Uterus (tissue), 4 donors: Measurements from ENCODE around the gene METTL2A. TPM values are rescaled to one million over a fixed set of nuclear protein-coding genes. Genes with fewer than 3 reads are reported as not detected.
"Not testable (repeated sequence)": the region's sequence is repeated elsewhere in the genome, so short reads cannot be mapped to it uniquely, and the experiment has no call there.

Experiments used
- DNase-seq, 2 donors: peaks; one replicate each; pipeline ENCODE4 v3.0.0-alpha.2; 2019 to 2020
- H3K27ac ChIP-seq, 2 donors: fragments of 200-600 bp; sonication (generic); 1 replicate in 1 of 2; 2 replicates in 1 of 2; pipeline ENCODE4 v1.5.1; 2016 to 2018
- H3K27me3 ChIP-seq, 2 donors: fragments of 200-600 bp; sonication (generic); one replicate each; pipeline ENCODE4 v1.5.1; 2018 to 2019; ENCODE audit warnings: control low read depth in 1 of 2
- H3K36me3 ChIP-seq, 2 donors: fragments of 200-600 bp; sonication (generic); one replicate each; pipeline ENCODE4 v1.5.1; 2019; ENCODE audit warnings: control low read depth in 1 of 2
- H3K4me1 ChIP-seq, 2 donors: fragments of 200-600 bp; sonication (generic); one replicate each; pipeline ENCODE4 v1.5.1; 2018 to 2019; ENCODE audit warnings: control low read depth in 1 of 2
- H3K4me3 ChIP-seq, 2 donors: fragments of 200-600 bp; sonication (generic); 1 replicate in 1 of 2; 2 replicates in 1 of 2; pipeline ENCODE4 v1.5.1; 2018 to 2019; ENCODE audit warnings: mild to moderate bottlenecking in 1 of 2
- H3K9me3 ChIP-seq, 2 donors: fragments of 200-600 bp; sonication (generic); one replicate each; pipeline ENCODE4 v1.5.1; 2019; ENCODE audit warnings: control low read depth in 1 of 2
- POLR2A ChIP-seq, 2 donors: fragments of 450-650 bp; IDR thresholded peaks; one replicate each; pipeline ENCODE4 v1.6.1; 2016; ENCODE audit warnings: antibody characterized with exemption in 2 of 2, mild to moderate bottlenecking in 1 of 2, moderate library complexity in 1 of 2
- intact Hi-C: fragments of 100-400 bp; cut with DNase I; formaldehyde crosslinking; loops from one replicate; pipeline ENCODE4 v1.15.1; 2023; ENCODE audit warnings: low total_unique reads
- total RNA-seq, 4 donors: library from RNA; depleted of rRNA in 3 of 4; stranded (reverse); fragments of >200 nt in 3 of 4; gene quantifications; one replicate each; pipeline versions ENCODE4 v1.1.0 to v1.2.4, GENCODE V29; 2014 to 2023
- TF ChIP-seq, protein P1 (sequence below), 4 experiments: fragments of 200-600 bp in 2 of 4; fragments of 450-650 bp in 2 of 4; sonication (generic) in 2 of 4; IDR thresholded peaks; one replicate each; pipeline ENCODE4 v1.5.1; 2016 to 2019; ENCODE audit warnings: antibody characterized with exemption in 4 of 4, mild to moderate bottlenecking in 2 of 4, moderate library complexity in 1 of 4
- donor health status: DM: yes; HTN: yes; CAD: no.

METTL2A gene, protein sequence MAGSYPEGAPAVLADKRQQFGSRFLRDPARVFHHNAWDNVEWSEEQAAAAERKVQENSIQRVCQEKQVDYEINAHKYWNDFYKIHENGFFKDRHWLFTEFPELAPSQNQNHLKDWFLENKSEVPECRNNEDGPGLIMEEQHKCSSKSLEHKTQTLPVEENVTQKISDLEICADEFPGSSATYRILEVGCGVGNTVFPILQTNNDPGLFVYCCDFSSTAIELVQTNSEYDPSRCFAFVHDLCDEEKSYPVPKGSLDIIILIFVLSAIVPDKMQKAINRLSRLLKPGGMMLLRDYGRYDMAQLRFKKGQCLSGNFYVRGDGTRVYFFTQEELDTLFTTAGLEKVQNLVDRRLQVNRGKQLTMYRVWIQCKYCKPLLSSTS
- 10 to 100 TPM in 2 of 4 donors, 1 to 10 TPM in 2; 5.9 to 30.8 (median 15.2) TPM for total RNA-seq

DNA sequence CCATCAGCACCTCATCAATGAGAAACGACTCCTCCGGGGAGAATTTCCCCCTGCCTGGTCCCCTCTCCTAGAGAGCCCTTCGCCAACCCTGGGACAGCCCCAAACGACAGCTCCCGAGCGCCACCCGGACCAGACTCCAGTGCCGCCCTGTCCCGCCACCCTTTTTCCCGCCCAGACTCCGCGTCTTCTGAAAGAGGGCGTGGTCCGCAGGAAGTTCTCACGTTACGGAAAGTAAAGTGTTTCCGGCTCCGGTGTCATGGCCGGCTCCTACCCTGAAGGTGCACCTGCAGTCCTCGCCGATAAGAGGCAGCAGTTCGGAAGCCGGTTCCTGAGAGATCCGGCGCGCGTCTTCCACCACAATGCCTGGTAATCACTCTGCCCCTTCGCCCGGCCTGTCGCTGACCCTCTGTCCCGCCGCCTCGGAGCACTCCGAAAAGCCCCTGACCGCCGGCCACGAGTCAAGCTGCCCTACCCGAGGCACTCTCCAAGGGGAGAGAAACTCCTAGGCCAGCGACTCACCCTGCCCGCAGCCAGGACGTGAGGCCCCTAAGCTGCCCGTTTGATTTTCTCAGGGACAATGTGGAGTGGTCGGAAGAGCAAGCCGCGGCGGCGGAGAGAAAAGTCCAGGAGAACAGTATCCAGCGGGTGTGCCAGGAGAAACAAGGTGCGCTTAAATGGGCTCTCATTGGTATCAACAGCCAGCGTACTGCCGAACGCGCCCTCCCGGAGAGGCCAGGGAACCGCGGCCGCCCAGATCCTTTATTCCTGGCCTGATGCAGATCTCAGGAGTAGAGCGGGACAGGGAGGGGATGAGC lies at the start of gene METTL2A:
Gene METTL2A, plus strand, starts transcription at position 251 of the 815 bp plus-strand sequence. Its CDS starts 6 bp downstream, at position 257.
- intact Hi-C loops, H3K36me3 ChIP-seq, H3K9me3 ChIP-seq, H3K27me3 ChIP-seq, H3K4me1 ChIP-seq: not testable (repeated sequence)
- Histone ChIP-seq H3K27ac (peak within 1 kb of the TSS; percentile 53 to 58), H3K4me3 (peak within 1 kb of the TSS; percentile 57 to 82)
- TF ChIP-seq, protein P1, sequence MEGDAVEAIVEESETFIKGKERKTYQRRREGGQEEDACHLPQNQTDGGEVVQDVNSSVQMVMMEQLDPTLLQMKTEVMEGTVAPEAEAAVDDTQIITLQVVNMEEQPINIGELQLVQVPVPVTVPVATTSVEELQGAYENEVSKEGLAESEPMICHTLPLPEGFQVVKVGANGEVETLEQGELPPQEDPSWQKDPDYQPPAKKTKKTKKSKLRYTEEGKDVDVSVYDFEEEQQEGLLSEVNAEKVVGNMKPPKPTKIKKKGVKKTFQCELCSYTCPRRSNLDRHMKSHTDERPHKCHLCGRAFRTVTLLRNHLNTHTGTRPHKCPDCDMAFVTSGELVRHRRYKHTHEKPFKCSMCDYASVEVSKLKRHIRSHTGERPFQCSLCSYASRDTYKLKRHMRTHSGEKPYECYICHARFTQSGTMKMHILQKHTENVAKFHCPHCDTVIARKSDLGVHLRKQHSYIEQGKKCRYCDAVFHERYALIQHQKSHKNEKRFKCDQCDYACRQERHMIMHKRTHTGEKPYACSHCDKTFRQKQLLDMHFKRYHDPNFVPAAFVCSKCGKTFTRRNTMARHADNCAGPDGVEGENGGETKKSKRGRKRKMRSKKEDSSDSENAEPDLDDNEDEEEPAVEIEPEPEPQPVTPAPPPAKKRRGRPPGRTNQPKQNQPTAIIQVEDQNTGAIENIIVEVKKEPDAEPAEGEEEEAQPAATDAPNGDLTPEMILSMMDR (IDR thresholded peaks at IDR 0.05) = peak in 3 of 4 experiments; percentile 29 to 37 (median 34)
- TF ChIP-seq POLR2A (IDR thresholded peaks at IDR 0.05) = peak; percentile 28 to 37
- DNase-seq = peak; percentile 72 to 77

DNA sequence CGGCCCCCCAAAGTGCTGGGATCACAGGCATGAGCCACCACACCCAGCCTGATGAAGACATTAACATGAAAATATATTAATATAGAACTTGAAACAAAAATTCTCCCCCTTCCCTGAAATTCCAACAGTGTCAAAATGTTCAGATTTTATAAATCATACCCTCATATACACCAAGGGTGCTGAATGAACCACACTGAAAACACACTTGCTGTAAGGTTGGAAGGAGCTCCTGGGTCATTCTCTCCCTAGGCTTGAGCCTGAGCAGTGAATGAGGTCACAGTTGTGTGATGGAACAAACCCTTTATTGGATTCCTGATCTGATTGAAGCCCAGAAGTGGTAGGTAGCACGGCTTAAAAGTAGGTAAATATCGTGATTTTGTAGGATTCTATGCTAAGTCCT lies 43.4 kb upstream of the METTL2A start, which contains the start of gene EFCAB3:
Gene EFCAB3, plus strand, starts transcription at position 301 of the 400 bp plus-strand sequence. CDS start 2,427 bp downstream, outside the sequence.
- H3K4me3 ChIP-seq = no peak within 1 kb of the TSS
- TF ChIP-seq, protein P1 (IDR thresholded peaks at IDR 0.05) = no peak
- no peak for TF ChIP-seq POLR2A (IDR thresholded peaks at IDR 0.05)
- H3K9me3 ChIP-seq = no peaks in the 10 kb centered on the region
- intact Hi-C loops = no loop called here
- no peak for DNase-seq
- H3K27me3 ChIP-seq = no peaks in the 10 kb centered on the region
- no peaks in the 10 kb centered on the region for H3K36me3 ChIP-seq
- H3K4me1 ChIP-seq = no peaks in the 10 kb centered on the region
- H3K27ac ChIP-seq = no peak within 1 kb of the TSS

DNA sequence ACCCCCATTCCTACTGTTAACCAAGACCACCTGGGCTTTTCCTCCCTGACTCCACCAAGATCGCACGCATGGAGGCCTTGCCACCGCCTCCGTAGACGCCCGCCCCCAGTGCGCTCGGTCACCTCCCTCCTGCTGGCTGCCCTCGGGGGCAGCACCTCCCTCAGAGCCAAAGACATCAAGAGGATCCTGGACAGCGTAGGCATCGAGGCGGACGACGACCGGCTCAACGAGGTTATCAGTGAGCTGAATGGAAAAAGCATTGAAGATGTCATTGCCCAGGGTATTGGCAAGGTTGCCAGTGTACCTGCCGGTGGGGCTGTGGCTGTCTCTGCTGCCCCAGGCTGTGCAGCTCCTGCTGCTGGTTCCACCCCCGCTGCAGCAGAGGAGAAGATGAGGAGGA lies 42.1 kb upstream of the METTL2A start:
- intact Hi-C loops = no loop called here
- Histone ChIP-seq H3K27ac (no peak overlapping the region), H3K4me3 (no peak overlapping the region), H3K27me3 (no peaks in the 10 kb centered on the region), H3K36me3 (no peaks in the 10 kb centered on the region), H3K9me3 (no peaks in the 10 kb centered on the region), H3K4me1 (no peaks in the 10 kb centered on the region)
- DNase-seq = no peak
- TF ChIP-seq, protein P1 (IDR thresholded peaks at IDR 0.05) = no peak
- TF ChIP-seq POLR2A (IDR thresholded peaks at IDR 0.05) = no peak

DNA sequence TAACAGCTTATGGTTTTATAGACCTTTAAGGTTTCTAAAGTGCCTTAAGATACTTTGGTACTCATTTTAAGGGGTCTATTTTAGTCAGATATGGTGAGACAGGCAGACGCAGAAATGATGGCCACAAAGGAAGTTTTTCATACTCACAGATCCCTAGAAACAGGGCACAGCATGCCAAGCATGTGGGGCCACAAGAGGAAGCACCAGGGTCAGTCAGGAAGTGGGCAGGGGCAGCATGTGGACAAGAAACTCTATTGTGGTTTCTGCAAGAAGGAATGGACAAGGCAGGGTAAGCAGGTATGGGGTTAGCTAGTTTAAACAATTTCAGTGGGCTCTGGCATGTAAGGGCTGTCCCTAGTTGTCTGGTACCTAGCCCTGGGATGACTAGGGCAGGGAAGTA lies 34.8 kb upstream of the METTL2A start:
- DNase-seq = no peak
- no peaks in the 10 kb centered on the region for H3K4me1 ChIP-seq
- no peaks in the 10 kb centered on the region for H3K36me3 ChIP-seq
- intact Hi-C loops = no loop called here
- no peaks in the 10 kb centered on the region for H3K9me3 ChIP-seq
- TF ChIP-seq, protein P1 (IDR thresholded peaks at IDR 0.05) = no peak
- no peak for TF ChIP-seq POLR2A (IDR thresholded peaks at IDR 0.05)
- no peak overlapping the region for H3K4me3 ChIP-seq
- H3K27ac ChIP-seq = no peak overlapping the region
- no peaks in the 10 kb centered on the region for H3K27me3 ChIP-seq

DNA sequence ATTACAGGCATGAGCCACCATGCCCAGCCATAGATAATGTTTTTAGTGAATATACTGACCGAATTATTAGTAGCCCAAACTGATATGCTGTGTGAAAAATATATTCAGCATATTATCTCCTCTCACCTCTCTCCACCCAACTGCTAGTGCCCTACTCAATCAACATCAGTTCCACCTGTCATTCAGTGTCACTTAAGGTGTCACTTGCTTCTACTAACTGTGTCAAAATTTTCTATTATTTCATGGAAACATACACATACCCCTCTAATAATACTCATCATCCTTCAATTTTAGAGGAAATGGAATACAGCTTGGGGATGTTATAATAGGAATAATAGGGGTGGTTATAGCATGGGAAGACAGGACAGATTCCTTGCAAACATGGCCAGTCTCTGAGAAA lies 30.8 kb upstream of the METTL2A start:
- no peaks in the 10 kb centered on the region for H3K36me3 ChIP-seq
- H3K4me3 ChIP-seq = no peak overlapping the region
- TF ChIP-seq, protein P1 (IDR thresholded peaks at IDR 0.05) = no peak
- no peak for TF ChIP-seq POLR2A (IDR thresholded peaks at IDR 0.05)
- intact Hi-C loops = no loop called here
- no peaks in the 10 kb centered on the region for H3K27me3 ChIP-seq
- no peak overlapping the region for H3K27ac ChIP-seq
- no peak for DNase-seq
- H3K4me1 ChIP-seq = no peaks in the 10 kb centered on the region
- no peaks in the 10 kb centered on the region for H3K9me3 ChIP-seq
